RWPE2 (cell line): ENCODE data around the gene TRAT1.

Source experiments
- ATAC-seq: fragments of 200-7000 bp; cut with Tn5 transposase; 3 replicates; pipeline ENCODE4 v1.9.1; 2021; ENCODE audit warnings: low read depth
- DNase-seq: peaks from one replicate; pipeline ENCODE4 v3.0.0-alpha.2; 2020; ENCODE audit warnings: low spot score
- H3K27ac ChIP-seq: fragments of 450-650 bp; 2 replicates; pipeline ENCODE4 v1.5.1; 2017; ENCODE audit warnings: mild to moderate bottlenecking; ENCODE audit not compliant: poor library complexity, severe bottlenecking
- H3K27me3 ChIP-seq: fragments of 250-450 bp; sonication (Bioruptor Pico); 2 replicates; pipeline ENCODE4 v1.5.1; 2021; ENCODE audit warnings: mild to moderate bottlenecking, moderate library complexity; ENCODE audit not compliant: insufficient read depth, poor library complexity, severe bottlenecking
- H3K36me3 ChIP-seq: fragments of 250-450 bp; sonication (Bioruptor Pico); 2 replicates; pipeline ENCODE4 v1.5.1; 2020; ENCODE audit warnings: low read depth, mild to moderate bottlenecking, moderate library complexity
- H3K4me1 ChIP-seq: fragments of 250-450 bp; sonication (Bioruptor Pico); 2 replicates; pipeline ENCODE4 v1.5.1; 2021; ENCODE audit warnings: mild to moderate bottlenecking, moderate library complexity; ENCODE audit not compliant: insufficient read depth, poor library complexity, severe bottlenecking
- H3K4me3 ChIP-seq: fragments of 250-450 bp; sonication (Bioruptor Pico); 2 replicates; pipeline ENCODE4 v1.5.1; 2021; ENCODE audit warnings: mild to moderate bottlenecking, moderate library complexity; ENCODE audit not compliant: severe bottlenecking
- H3K9me3 ChIP-seq: fragments of 250-450 bp; sonication (Bioruptor Pico); 2 replicates; pipeline ENCODE4 v1.5.1; 2021; ENCODE audit warnings: mild to moderate bottlenecking, moderate library complexity; ENCODE audit not compliant: severe bottlenecking
- TF ChIP-seq, protein P1 (sequence below): fragments of 450-650 bp; IDR thresholded peaks from one replicate; pipeline ENCODE4 v1.5.1; 2017; ENCODE audit warnings: mild to moderate bottlenecking, moderate library complexity; ENCODE audit not compliant: poor library complexity, severe bottlenecking

TRAT1 gene

DNA sequence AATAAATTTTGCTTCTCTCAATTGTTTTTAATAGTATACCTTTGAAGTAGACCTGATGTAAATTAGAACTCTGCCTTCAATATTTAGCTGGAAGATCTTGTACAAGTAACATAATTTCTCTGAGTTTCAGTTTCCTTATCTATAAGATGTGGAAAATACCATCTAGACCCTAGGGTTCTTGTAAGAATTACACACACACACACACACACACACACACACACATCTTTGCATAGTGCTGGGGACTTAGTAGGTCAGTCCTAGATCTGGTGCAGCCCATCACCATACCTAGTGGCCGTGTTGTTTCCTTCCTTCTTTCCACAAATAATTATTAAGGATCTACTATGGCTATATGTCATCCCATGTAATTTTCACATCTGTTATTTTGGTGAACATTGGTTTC, 11.0 kb downstream of the TRAT1 start:
- TF ChIP-seq, protein P1, sequence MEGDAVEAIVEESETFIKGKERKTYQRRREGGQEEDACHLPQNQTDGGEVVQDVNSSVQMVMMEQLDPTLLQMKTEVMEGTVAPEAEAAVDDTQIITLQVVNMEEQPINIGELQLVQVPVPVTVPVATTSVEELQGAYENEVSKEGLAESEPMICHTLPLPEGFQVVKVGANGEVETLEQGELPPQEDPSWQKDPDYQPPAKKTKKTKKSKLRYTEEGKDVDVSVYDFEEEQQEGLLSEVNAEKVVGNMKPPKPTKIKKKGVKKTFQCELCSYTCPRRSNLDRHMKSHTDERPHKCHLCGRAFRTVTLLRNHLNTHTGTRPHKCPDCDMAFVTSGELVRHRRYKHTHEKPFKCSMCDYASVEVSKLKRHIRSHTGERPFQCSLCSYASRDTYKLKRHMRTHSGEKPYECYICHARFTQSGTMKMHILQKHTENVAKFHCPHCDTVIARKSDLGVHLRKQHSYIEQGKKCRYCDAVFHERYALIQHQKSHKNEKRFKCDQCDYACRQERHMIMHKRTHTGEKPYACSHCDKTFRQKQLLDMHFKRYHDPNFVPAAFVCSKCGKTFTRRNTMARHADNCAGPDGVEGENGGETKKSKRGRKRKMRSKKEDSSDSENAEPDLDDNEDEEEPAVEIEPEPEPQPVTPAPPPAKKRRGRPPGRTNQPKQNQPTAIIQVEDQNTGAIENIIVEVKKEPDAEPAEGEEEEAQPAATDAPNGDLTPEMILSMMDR, result no peak

GRCh38 chr3:108834551-108834950, 12.0 kb downstream of the TRAT1 start:
- Histone ChIP-seq H3K4me1 (no peaks in the 10 kb centered on the region), H3K9me3 (no peaks in the 10 kb centered on the region), H3K4me3 (no peak overlapping the region), H3K36me3 (no peaks in the 10 kb centered on the region), H3K27me3 (peaks cover 10% of the 10 kb centered on the region), H3K27ac (no peak overlapping the region)
- TF ChIP-seq, protein P1, result no peak
- no peak for DNase-seq
- no peak for ATAC-seq

More for the DNA sequence above, 11.0 kb downstream of the TRAT1 start:
- no peaks in the 10 kb centered on the region for H3K4me1 ChIP-seq
- no peak overlapping the region for H3K4me3 ChIP-seq
- H3K9me3 ChIP-seq, result no peaks in the 10 kb centered on the region
- DNase-seq (no peak), ATAC-seq (no peak)
- no peak overlapping the region for H3K27ac ChIP-seq
- H3K36me3 ChIP-seq, result no peaks in the 10 kb centered on the region
- H3K27me3 ChIP-seq, result peaks cover 10% of the 10 kb centered on the region

DNA sequence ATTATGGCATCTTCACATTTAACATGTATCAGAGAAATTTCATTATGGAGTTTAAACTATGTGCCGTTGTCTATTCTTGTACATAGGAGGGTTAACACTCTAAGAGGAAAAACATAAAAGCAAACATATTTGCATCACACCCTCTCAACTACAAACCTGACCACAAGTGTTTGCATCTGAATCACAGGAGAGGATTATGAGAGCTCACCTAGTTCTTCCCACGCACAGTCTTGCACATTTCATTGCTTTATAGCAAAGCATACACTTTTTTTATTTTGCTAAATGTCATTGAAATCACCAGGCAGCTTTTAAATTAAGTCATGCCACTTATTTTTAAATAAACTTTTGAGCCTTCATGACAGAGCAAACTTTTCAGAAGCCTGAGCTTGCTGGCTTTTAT, 12.5 kb downstream of the TRAT1 start:
- TF ChIP-seq, protein P1, result no peak
- ATAC-seq, result no peak
- Histone ChIP-seq H3K27ac (no peak overlapping the region), H3K9me3 (no peaks in the 10 kb centered on the region), H3K36me3 (no peaks in the 10 kb centered on the region), H3K4me3 (no peak overlapping the region), H3K4me1 (no peaks in the 10 kb centered on the region), H3K27me3 (peaks cover 10% of the 10 kb centered on the region)
- DNase-seq, result no peak

GRCh38 chr3:108838436-108838835, 15.8 kb downstream of the TRAT1 start:
- H3K27ac ChIP-seq, result no peak overlapping the region
- no peaks in the 10 kb centered on the region for H3K9me3 ChIP-seq
- DNase-seq (no peak), ATAC-seq (no peak)
- H3K27me3 ChIP-seq, result peaks cover 10% of the 10 kb centered on the region
- no peaks in the 10 kb centered on the region for H3K36me3 ChIP-seq
- no peak overlapping the region for H3K4me3 ChIP-seq
- no peaks in the 10 kb centered on the region for H3K4me1 ChIP-seq
- TF ChIP-seq, protein P1, result no peak

DNA sequence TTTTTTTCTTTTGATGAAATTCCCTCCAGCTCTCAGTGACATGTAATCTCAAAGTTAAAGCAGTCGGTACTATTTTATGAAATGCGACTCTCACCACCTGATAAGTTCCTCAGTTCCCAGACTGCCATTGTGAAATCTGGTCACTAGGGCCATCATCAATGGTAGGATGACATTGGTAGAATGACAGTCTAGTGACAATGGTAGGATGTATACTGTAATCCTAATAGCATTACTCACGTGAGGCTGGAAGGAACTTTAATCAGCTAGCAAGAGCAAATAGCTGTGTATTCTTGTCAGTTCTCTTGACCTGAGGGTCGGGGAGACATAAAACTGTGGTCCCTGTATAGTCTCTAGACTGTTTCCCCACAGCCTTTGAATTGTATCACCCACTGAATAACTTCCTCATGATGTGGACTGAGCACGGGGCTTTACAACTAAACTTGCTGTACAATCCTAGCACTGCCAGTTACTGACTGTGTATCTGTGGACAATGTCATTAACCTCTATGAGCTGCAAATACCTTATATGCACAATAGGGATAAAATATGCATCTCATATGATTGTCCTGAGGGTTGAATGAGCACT, 23.2 kb downstream of the TRAT1 start:
- DNase-seq (no peak), ATAC-seq (no peak)
- Histone ChIP-seq H3K27ac (no peak overlapping the region), H3K36me3 (no peaks in the 10 kb centered on the region), H3K27me3 (no peaks in the 10 kb centered on the region), H3K4me1 (no peaks in the 10 kb centered on the region), H3K4me3 (no peak overlapping the region), H3K9me3 (no peaks in the 10 kb centered on the region)
- TF ChIP-seq, protein P1, result no peak
